ENCODE results near the gene DMRTB1.

DMRTB1 gene

GRCh38 chr1:53435151-53435550, 24.0 kb upstream of the DMRTB1 start:
- DNase-seq (ENCODE audit: low spot score), result no peak

- DNase-seq (ENCODE audit: low spot score), result no peak
These were observed 20.5 kb upstream of the DMRTB1 start for GRCh38 chr1:53438427-53439336.

GRCh38 chr1:53439337-53440207, 19.6 kb upstream of the DMRTB1 start:
- DNase-seq (ENCODE audit: low spot score), result no peak

- no peak for DNase-seq (ENCODE audit: low spot score)
These were observed 18.6 kb upstream of the DMRTB1 start for GRCh38 chr1:53440633-53441032.

GRCh38 chr1:53442299-53442698, 16.9 kb upstream of the DMRTB1 start:
- no peak for DNase-seq (ENCODE audit: low spot score)

GRCh38 chr1:53446051-53446450, 13.1 kb upstream of the DMRTB1 start:
- no peak for DNase-seq (ENCODE audit: low spot score)

GRCh38 chr1:53447413-53447812, 11.8 kb upstream of the DMRTB1 start:
- no peak for DNase-seq (ENCODE audit: low spot score)

- DNase-seq (ENCODE audit: low spot score), result no peak
These were observed 10.9 kb upstream of the DMRTB1 start for GRCh38 chr1:53448241-53448841.

GRCh38 chr1:53449021-53449420, 10.2 kb upstream of the DMRTB1 start:
- DNase-seq (ENCODE audit: low spot score), result peak; percentile 16

GRCh38 chr1:53449693-53450092, 9.5 kb upstream of the DMRTB1 start:
- DNase-seq (ENCODE audit: low spot score), result peak; percentile 38

- no peak for DNase-seq (ENCODE audit: low spot score)
These were observed 9.0 kb upstream of the DMRTB1 start for GRCh38 chr1:53450225-53450624.

- no peak for DNase-seq (ENCODE audit: low spot score)
These were observed 5.2 kb upstream of the DMRTB1 start for GRCh38 chr1:53454019-53454418.

GRCh38 chr1:53455364-53455991, 3.7 kb upstream of the DMRTB1 start:
- DNase-seq (ENCODE audit: low spot score), result no peak

GRCh38 chr1:53458634-53459033, 565 bp upstream of the DMRTB1 start:
- no peak for DNase-seq (ENCODE audit: low spot score)

GRCh38 chr1:53460211-53460634, 1.0 kb downstream of the DMRTB1 start:
- no peak for DNase-seq (ENCODE audit: low spot score)

GRCh38 chr1:53460666-53461322, 1.6 kb downstream of the DMRTB1 start:
- DNase-seq (ENCODE audit: low spot score), result no peak

- DNase-seq (ENCODE audit: low spot score), result no peak
These were observed 2.3 kb downstream of the DMRTB1 start for GRCh38 chr1:53461323-53462044.

GRCh38 chr1:53462193-53462592, 3.0 kb downstream of the DMRTB1 start:
- DNase-seq (ENCODE audit: low spot score), result no peak

GRCh38 chr1:53462769-53463501, 3.7 kb downstream of the DMRTB1 start:
- DNase-seq (ENCODE audit: low spot score), result no peak
